Measurements from ENCODE around the gene MEG3. TPM values are rescaled to one million over a fixed set of nuclear protein-coding genes. Genes with fewer than 3 reads are reported as not detected.

MEG3 gene
- total RNA-seq, 4 donors from 2014 or later: 5.0 to 28.9 (median 10.2) TPM

GRCh38 chr14:100868621-100869370, 42.9 kb downstream of the MEG3 start:
- no peaks in the 10 kb centered on the region for H3K27me3 ChIP-seq
- no peak overlapping the region for H3K4me3 ChIP-seq
- 96% methylated on average over 14 of the region's 24 CpGs for WGBS
- no peak for TF ChIP-seq EP300 (IDR thresholded peaks at IDR 0.05)
- no peak for TF ChIP-seq CTCF (IDR thresholded peaks at IDR 0.05)
- H3K27ac ChIP-seq: no peak overlapping the region
- H3K36me3 ChIP-seq: no peaks in the 10 kb centered on the region
- peak; percentile 46 to 67 for DNase-seq (ENCODE audit: low spot score in 2 of 2)
- peaks cover 11% of the 10 kb centered on the region for H3K4me1 ChIP-seq
- no peaks in the 10 kb centered on the region for H3K9me3 ChIP-seq

- Histone ChIP-seq H3K27ac (no peak overlapping the region), H3K4me1 (no peaks in the 10 kb centered on the region), H3K9me3 (no peaks in the 10 kb centered on the region), H3K27me3 (peaks cover 3% of the 10 kb centered on the region), H3K36me3 (no peaks in the 10 kb centered on the region), H3K4me3 (no peak overlapping the region)
- TF ChIP-seq EP300 (IDR thresholded peaks at IDR 0.05): no peak
- TF ChIP-seq POLR2AphosphoS5 (IDR thresholded peaks at IDR 0.05): no peak
- TF ChIP-seq CTCF (IDR thresholded peaks at IDR 0.05): no peak
- no peak for TF ChIP-seq POLR2A (IDR thresholded peaks at IDR 0.05)
- 72% methylated on average over 16 of the region's 16 CpGs for WGBS
- peak; percentile 38 to 44 for DNase-seq (ENCODE audit: low spot score in 2 of 2)
These were observed 45.6 kb downstream of the MEG3 start for GRCh38 chr14:100871234-100872186.

GRCh38 chr14:100872259-100873095, 46.6 kb downstream of the MEG3 start:
- 75% methylated on average over 15 of the region's 15 CpGs for WGBS
- DNase-seq (ENCODE audit: low spot score in 2 of 2): peak; percentile 28 to 53

GRCh38 chr14:100873096-100873482, 47.2 kb downstream of the MEG3 start:
- H3K9me3 ChIP-seq: no peaks in the 10 kb centered on the region

More at GRCh38 chr14:100872259-100873095, 46.6 kb downstream of the MEG3 start:
- H3K9me3 ChIP-seq: no peaks in the 10 kb centered on the region
- TF ChIP-seq EP300 (IDR thresholded peaks at IDR 0.05): no peak
- no peak for TF ChIP-seq POLR2AphosphoS5 (IDR thresholded peaks at IDR 0.05)
- TF ChIP-seq CTCF (IDR thresholded peaks at IDR 0.05): no peak
- TF ChIP-seq POLR2A (IDR thresholded peaks at IDR 0.05): no peak
- no peaks in the 10 kb centered on the region for H3K4me1 ChIP-seq
- peaks cover 3% of the 10 kb centered on the region for H3K27me3 ChIP-seq
- H3K27ac ChIP-seq: no peak overlapping the region
- no peak overlapping the region for H3K4me3 ChIP-seq
- H3K36me3 ChIP-seq: no peaks in the 10 kb centered on the region

More at GRCh38 chr14:100873096-100873482, 47.2 kb downstream of the MEG3 start:
- H3K27ac ChIP-seq: no peak overlapping the region
- no peak for TF ChIP-seq POLR2A (IDR thresholded peaks at IDR 0.05)
- no peak for TF ChIP-seq CTCF (IDR thresholded peaks at IDR 0.05)
- TF ChIP-seq POLR2AphosphoS5 (IDR thresholded peaks at IDR 0.05): no peak
- no peak for TF ChIP-seq EP300 (IDR thresholded peaks at IDR 0.05)
- H3K4me1 ChIP-seq: no peaks in the 10 kb centered on the region
- WGBS: 57% methylated on average over 3 of the region's 3 CpGs
- H3K27me3 ChIP-seq: peaks cover 5% of the 10 kb centered on the region
- H3K36me3 ChIP-seq: no peaks in the 10 kb centered on the region
- no peak overlapping the region for H3K4me3 ChIP-seq
- peak; percentile 29 to 64 for DNase-seq (ENCODE audit: low spot score in 2 of 2)

All from suprapubic skin (tissue), 4 donors.